Muscle of arm (tissue), 12 donors: ENCODE measurements around the gene GRM8. TPM values are rescaled to one million over a fixed set of nuclear protein-coding genes. Genes with fewer than 3 reads are reported as not detected.

Experiments
- DNase-seq: peaks from one replicate; pipeline ENCODE4 v3.0.0-alpha.2; 2013
- polyA plus RNA-seq, 12 donors: library from polyadenylated mRNA; unstranded; fragments of 120-200 nt; gene quantifications; one replicate each; pipeline ENCODE4 v1.2.1, GENCODE V29; 2013; ENCODE audit not compliant: insufficient read length in 12 of 12

Gene GRM8
- polyA plus RNA-seq, 12 donors: 0.09 to 2.0 (median 0.33) TPM; not detected in 4

DNA sequence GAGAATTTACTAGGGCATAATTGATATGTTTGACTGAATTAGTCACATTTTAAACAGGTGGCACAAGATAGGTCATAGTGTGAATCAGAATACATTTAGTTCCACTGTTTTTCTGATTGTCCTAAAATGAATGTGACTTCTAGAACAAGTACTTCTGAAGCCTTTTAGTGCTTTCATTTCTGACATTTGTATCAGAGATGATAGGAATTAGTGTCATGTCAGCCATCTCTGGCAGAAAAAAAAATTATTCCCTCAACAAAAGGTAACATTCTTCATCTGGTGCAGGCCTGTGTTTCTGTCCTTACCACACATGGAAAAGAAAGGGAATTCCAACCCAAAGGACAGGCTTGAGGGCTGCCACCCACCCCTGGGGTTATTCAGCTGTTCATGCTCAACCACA, 21.3 kb downstream of the GRM8 start:
- no peak for DNase-seq

DNA sequence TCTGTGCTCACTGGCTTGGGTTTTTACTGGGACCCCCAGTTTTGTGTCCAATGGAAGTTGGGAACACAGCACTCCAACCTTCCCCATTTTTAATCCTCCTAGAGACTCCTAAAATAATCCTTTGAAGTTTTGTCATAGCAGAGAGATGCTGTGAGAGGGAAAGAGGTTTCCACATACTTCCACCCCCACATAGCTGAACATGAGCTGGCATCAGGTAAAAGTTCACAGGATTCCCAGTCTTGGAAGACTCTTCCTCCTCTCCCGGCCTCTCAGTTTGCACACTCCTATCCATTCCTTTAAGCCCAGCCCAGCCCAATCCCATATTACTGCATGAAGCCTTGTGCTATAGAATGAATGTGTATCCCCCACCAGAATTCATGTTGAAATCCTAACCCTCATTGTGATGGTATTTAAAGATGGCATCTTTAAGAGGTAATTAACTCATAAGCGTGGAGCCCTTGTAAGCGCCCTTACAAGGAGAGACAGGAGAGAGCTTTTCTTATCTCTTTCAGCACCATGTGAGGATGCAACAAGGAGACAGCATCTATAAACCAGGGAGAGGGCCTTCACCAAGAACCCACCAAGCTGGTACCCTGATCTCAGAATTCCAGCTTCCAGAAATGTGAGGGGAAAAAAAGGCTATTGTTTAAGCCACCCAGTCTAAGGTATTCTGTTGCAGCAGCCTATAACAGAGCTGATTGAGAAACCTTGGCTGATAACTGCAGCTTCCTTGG, 22.4 kb downstream of the GRM8 start:
- DNase-seq: no peak

DNA sequence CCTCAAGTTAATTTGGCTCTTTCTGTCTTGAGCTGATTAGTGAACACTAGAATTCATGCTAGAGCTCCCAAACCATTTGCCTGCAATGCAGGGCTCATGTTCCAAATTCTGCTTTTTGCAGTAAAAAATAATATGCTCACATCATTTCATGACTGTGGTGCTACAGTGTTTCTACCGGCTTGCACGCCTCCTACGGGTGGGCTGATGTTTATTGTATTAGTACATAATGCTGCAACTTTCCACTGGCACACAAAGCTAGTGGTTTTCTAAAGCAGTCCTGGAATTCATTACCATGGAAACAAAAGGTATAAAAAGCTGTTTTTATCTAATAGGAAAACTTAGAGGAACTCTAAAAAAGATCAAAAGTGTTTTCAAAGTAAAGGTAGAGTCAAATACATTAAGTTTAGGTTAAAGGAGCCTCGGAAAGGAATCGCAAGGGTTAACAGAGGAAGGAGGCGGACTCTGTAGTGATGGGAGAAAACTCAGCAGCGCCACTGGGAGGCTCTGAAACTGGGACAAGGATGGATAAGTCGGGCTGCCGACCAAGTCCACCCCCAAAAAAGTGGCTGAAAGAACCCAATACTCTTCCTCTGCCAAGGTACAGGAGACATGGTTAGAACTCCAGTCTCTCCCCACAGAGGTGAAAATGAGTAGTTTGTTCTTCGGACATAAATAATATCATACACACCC, 25.9 kb downstream of the GRM8 start:
- DNase-seq: no peak

DNA sequence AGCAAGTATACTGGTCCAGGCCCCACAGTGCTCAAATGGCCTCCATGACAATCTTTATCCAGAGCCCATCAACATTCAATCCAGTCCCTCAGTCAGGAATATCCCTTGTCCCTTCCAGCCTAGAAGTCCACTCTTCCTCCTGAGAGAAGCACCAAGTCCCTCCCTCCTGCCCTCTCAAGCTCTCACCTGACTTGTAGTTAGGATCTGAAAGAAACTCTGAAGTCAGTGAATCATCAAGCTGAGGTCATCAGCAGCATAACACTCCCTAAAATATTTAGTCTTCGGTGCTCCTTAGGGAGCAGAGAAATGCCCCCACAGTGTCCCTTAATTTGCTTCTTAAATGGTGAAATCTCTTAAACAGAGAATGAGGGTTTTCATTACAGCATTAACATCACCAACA, 31.0 kb downstream of the GRM8 start:
- no peak for DNase-seq

DNA sequence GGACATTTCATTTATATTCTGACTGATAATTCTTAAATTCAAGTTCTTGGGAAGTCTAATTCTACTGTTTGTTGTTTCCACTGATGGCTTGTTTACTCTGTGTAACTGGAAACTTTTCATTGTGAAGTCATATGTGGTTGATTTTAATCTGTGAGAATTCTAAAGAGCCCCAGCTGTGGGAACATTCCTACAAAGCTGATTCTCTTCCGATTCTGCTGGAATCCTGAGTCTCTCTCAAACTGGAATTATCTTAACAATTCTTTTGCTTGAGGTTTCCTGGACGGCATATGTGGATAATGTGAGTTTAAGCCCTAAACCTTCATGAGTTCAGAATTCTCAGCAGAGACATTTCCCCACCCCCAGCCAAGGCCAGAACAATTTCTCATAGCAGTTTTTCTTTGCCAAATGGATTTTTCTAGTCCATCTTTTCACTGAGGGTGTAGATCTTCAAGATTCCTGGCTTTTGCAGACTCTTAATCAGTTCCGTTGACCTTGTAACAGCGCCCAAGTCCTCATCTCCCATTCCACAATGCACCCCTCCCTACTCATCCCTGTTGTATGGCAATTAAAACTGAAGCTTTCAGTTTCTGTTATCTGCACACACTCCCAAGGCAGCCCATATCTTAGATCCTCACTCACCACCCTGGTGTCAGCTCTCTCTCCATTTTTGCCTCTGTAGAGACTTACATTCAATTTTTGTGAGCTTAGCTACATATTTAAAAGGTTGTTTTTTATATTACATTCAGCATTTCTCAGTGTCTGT, 37.6 kb downstream of the GRM8 start:
- no peak for DNase-seq

DNA sequence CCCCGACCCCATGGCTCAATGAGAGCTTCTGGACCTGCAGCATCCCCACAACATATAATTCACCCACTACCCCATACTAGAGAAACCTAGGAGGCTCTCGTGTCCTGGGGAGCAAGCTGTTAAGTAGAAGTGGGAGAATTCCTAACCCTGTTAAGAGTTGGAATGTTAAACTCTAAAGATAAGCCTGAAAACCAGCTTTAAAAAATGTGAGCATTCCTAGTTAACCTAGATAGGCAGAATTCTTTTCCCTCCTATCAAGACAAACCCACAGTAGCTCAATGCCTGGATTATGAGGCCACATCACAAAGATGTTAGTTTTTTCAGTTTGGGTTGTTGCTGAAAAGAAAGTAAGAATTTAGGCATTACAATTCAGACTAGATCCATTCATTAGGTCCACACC, 42.9 kb downstream of the GRM8 start:
- no peak for DNase-seq

DNA sequence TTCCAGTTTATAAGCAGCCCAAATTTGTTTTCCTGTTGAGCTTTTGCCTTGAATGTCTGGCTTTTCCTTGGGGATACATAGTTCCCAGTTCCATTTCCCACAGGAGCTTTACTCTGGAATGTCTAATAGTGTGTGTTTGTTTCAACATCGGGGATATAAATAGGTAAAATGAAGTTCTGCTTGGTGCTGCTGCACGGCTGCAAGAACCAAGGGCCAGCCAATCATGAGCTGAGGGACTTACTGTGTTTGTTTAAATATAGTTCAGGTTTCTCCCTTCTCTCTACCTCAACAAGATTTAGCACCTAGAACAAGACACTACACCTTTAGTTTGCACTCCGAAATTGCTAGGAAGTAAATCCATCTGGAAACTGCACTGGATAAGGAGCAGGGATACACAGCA, 43.9 kb downstream of the GRM8 start:
- no peak for DNase-seq

DNA sequence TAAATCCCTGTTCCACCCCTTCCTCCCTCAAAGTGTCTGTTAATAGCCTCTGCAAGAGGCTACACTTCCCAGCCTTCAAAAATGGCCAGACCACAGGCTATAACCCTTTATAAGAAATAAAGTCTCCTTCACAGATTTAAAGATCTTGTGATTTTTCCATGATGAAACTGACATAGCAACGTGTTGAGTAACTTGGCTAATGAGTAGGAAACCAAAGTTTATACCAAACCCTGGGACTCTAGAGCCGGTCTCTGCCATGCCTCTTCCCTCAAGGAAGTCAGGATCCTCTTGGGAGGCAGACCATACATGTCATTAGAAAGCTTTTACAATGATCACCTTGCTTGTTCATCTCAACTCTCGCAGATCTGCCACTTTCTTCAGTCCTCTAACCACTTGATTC, 44.4 kb downstream of the GRM8 start:
- DNase-seq: no peak

DNA sequence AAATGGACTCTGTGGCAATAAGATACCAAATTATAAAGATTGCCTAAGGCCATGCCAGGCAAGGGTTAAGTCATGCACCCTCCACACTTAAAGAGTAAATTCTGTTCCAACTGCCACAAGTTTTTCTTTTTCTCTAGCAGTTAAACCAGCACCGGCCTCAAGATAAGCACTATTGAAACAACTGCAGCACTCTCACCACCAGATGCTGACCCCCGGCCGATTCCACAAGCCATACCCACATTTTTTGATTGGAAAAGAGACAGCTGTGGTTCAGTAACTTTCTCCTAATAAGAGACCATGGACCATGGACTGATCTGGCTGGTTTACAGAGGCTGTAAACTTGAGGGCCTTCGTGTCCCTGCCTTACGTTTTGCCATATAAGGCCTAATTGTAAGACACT, 44.9 kb downstream of the GRM8 start:
- no peak for DNase-seq

DNA sequence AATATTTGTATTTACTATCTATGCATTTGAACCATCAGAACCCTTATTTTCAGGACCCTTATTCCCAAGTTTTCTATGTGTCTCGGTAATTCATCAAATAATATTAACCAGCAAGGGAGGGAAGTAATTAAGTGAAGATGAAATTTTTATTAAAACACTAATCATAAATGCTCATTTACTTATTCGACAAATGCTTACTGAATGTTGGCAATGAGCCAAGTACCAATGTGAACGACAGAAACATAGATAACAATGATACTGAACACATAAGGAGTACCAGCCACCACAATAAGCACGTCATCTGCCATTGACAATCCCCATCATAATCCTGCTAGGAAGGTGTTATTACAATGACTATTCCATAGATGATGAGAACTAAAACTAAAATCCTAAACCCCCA, 45.5 kb downstream of the GRM8 start:
- DNase-seq: no peak

DNA sequence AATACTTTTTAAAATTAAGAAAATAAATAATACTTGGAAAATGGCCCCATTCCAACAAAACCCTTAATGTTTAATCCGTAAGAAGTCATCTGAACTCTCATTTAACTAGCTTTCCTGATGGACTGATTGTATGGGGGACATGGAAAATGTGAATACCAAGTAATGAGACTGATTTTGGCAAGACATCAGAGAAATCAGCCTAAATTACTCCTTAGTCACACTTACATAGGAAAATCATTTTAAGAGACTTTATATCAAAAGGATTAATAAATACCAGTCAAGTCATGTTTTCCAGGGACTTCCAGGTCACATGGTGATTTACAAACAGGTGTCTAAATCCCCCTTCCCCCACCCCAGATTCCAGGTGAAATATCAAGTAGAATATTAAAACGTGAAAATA, 58.2 kb downstream of the GRM8 start:
- no peak for DNase-seq

DNA sequence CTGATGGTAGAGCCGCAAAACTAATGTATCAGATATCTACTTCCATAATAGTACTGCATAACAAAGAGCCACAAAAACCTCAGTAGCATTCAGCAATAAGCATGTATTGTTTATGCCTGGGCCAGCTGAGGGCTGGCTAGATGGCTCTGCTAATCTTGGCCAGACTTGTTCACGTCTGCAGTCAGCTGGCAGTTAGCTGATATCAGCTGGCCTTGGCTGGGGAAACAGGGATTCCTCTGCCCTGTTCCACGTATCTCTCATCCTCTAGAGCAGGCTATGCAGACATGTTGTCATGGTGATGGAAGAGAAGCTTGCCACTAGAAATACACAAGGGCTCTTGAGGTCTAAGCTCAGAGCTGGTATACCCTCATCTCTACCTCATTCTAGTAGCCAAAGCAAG, 62.9 kb downstream of the GRM8 start:
- no peak for DNase-seq

DNA sequence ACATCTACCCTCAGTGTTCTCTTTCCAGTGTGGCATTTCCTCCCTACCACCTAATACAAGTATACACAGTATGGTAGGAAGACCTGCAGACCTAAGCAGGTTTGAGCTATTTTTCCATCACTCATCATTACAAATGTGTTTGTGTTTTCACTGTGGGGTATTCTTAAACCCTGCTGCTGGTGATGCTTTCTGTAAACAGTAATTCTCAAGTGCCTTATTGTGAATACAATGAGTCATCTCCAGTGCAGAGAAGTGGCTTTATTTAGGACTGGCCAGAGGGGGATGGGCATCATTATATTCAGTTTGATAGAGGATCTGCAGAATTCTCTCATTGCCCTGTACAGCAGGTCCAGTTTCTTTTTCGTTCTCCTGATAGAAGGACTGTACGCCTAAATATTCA, 63.7 kb downstream of the GRM8 start:
- no peak for DNase-seq

DNA sequence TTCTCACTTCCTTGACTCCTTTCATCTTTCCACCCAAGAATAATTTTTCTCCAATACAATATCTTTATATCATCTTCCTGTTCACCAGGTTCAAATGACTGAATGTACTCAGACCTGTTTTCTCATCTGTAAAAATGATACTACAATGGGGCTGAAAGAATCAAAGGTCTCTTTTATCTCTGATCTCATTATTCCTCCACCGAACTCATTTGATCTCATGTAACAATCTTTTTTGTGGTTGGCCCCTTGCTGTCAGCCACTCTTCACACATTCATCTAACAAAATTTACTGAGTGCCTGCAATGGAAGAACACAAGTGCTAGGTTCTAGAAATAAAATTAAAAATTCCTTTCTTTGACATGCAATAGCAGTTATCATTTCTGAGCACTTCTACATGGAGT, 65.0 kb downstream of the GRM8 start:
- DNase-seq: no peak

DNA sequence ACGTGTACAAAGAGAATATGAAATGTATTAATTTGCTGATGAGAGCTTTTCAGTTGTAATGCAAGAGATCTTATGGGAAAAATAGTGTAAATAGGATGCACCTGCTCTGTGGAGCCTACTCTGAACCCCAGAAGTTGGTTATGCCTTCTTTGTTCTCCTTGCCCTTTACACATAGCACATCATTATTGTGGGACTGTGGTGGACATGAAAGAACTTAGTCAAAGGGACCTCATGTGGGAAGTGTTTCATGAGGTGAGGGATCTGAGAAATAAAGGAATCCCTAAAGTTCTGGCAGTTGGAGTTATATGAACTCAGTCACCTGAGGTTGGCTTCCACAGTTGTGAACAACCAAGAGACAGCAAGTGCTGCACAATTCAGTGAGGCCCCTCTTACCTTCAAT, 66.1 kb downstream of the GRM8 start:
- DNase-seq: no peak

DNA sequence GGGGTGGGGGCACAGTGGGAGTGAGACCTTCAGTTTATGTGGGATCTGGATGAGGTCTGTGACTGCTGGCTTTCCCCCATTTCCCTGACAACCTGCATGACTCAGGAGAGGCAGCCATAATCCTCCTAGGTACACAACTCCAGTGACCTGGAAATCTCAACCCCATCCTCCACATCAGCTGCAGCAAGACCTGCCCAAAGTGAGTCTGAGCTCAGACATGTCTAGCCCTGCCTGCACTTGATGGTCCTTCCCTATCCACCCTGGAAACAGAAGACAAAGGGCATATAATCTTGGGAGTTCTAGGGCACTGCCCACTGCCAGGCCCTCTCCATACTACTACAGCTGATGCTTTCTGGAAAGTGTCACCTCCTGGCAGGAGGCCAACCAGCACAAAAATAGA, 75.6 kb downstream of the GRM8 start:
- no peak for DNase-seq

DNA sequence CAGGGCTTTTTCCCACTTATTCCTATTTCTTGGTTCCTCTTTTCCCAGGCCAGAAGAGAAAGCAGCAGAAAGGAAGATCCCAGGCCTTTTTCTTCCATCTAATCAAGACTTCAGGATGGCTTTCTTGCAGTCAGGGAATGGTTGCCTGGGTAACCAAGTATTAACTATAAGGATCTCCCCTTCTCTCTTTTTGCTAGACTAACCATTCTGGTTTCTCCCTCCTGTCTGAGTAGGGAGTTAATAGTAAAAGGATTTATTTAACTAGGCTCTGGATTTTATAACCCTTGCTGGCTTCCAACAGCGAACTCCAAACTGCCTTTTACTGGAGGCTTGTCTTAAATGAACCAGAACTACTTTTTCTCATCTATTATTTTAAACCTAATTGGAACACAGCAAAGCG, 90.4 kb downstream of the GRM8 start:
- DNase-seq: no peak

DNA sequence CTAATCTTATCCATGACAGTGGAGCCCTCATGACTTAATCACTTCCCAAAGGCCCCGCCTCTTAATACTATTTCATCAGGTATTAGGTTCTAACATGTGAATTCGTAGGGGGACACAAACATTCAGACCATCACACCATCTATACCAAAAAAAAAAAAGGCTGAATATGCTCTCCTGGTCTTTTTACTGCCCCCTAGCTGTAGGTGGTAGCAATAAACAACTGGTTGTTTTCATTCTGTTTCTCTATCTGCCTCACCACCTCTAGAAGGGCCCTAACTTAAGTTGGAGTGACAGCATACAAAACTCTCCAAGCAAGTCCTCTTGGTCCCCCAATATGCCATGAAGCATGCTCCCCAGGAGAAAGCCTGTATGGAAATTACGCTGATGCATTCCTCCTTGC, 94.1 kb downstream of the GRM8 start:
- no peak for DNase-seq

DNA sequence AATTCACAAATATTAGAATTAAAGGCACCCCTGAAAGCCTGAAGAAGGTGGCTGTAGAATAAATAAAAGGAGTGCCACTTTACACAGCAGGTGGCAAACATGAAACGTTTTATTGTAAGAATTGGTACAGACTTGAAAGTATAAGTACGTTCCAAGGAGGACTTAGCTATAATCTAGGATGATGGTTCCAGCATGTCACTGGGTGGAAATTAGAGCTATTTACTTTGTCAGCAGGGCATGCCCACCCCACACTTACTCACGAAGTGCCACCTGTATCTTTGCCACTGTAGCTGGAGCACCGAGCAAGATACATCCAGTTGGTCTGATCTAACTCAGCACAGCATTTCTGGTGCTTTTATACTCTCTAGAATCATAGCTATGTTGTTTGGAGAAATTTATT, 97.8 kb downstream of the GRM8 start:
- DNase-seq: no peak

DNA sequence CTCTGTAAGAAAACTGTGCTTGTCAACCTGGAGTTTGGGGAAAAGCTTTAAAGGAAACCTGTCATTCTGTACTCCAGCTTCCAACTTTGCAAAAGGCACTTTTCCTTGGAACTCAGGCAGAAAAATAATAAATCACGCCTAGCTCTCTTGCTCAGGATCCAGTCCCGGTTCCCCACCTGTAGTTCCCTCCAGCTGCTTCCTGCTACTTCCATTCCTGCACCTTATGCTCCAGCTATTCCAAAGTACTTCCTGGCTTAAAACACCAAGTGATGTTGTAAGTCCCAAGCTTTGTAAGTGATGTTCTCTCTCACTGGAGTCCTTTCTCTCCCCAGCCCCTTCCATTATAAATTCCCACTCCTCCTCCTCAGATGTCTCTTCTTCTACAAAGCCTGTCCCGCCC, 98.6 kb downstream of the GRM8 start:
- DNase-seq: no peak

DNA sequence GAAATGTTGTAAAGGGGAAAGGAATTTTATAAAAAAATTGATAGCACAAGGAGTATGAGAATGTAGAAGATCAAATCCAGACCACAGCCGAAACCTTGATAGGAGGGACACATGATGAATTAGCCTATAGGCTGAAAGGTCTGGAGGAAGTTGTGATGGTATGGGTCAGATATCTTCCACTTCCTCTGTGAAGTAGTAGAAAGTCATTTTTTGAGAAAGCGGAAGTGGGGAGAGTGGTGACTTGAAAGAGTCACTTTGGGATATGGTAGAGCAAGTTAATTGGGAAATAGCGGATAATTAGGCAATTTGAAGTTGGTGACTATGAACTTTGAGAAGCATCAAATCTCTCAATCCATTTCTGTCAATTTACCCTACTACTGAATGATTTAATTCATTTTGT, 99.4 kb downstream of the GRM8 start:
- no peak for DNase-seq

DNA sequence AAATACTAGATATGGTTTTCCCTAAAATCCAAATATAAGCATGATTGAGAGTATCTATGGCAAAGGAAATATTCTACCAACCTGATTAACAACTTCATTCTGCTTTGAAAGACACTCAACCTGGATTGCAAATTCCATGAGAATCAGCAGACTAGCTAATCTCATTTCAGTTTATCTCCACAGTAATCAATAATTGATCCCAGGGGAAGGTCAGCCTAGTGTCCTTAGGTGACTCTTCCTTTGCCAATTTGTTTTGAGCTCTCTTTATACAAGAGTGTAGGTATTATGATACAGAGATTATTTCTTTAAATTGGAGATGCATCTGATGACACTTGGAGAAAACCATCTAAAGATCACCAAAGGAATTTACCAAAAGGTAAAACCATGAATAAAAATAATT, 100.3 kb downstream of the GRM8 start:
- no peak for DNase-seq

DNA sequence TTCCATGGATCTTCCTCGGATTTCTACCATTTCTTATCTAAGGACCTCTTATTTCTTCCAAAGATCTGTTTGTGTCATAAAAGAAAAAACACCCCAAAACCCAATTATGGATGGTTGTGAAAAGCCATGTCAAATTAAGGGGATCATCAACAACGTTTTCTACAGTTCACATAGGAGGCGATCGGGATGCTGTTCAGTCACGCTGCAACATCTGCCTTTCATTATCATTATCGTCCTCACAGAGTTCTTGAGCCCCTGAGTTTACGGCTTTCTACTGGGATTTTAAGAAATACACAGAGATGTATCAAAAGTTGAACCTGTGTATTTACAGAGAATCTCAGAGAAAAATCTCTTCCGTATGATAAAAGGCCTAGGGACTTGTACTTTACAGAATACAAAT, 101.4 kb downstream of the GRM8 start:
- DNase-seq: no peak
